ENCODE results near the gene DPP10. TPM values are rescaled to one million over a fixed set of nuclear protein-coding genes. Genes with fewer than 3 reads are reported as not detected.
A peak's percentile ranks its signal among the peaks of the same experiment; 100 is the strongest.
"Not testable (repeated sequence)": the region's sequence is repeated elsewhere in the genome, so short reads cannot be mapped to it uniquely, and the experiment has no call there.

Gene DPP10
- total RNA-seq: 1 to 10 TPM; 1.9 to 8.3 (median 2.9) TPM

GRCh38 chr2:114442510-114442909 is at the start of gene DPP10:
Gene DPP10, plus strand, starts transcription at chr2:114442641.
- H3K27me3 ChIP-seq: no peaks in the 10 kb centered on the region
- no peaks in the 10 kb centered on the region for H3K36me3 ChIP-seq
- no peak within 1 kb of the TSS for H3K27ac ChIP-seq
- H3K4me3 ChIP-seq: no peak within 1 kb of the TSS
- H3K4me1 ChIP-seq: no peaks in the 10 kb centered on the region
- DNase-seq: peak in 1 of 3 donors; percentile 60
- no peaks in the 10 kb centered on the region for H3K9me3 ChIP-seq
- TF ChIP-seq POLR2A (IDR thresholded peaks at IDR 0.05): no peak
- TF ChIP-seq, protein P1, sequence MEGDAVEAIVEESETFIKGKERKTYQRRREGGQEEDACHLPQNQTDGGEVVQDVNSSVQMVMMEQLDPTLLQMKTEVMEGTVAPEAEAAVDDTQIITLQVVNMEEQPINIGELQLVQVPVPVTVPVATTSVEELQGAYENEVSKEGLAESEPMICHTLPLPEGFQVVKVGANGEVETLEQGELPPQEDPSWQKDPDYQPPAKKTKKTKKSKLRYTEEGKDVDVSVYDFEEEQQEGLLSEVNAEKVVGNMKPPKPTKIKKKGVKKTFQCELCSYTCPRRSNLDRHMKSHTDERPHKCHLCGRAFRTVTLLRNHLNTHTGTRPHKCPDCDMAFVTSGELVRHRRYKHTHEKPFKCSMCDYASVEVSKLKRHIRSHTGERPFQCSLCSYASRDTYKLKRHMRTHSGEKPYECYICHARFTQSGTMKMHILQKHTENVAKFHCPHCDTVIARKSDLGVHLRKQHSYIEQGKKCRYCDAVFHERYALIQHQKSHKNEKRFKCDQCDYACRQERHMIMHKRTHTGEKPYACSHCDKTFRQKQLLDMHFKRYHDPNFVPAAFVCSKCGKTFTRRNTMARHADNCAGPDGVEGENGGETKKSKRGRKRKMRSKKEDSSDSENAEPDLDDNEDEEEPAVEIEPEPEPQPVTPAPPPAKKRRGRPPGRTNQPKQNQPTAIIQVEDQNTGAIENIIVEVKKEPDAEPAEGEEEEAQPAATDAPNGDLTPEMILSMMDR (IDR thresholded peaks at IDR 0.05): no peak

- no peaks in the 10 kb centered on the region for H3K27me3 ChIP-seq
- H3K9me3 ChIP-seq: no peaks in the 10 kb centered on the region
- DNase-seq: no peak
- no peaks in the 10 kb centered on the region for H3K4me1 ChIP-seq
- H3K36me3 ChIP-seq: no peaks in the 10 kb centered on the region
- no peak overlapping the region for H3K4me3 ChIP-seq
- TF ChIP-seq POLR2A (IDR thresholded peaks at IDR 0.05): no peak
- TF ChIP-seq, protein P1 (IDR thresholded peaks at IDR 0.05): no peak
- no peak overlapping the region for H3K27ac ChIP-seq
These were observed 41.6 kb upstream of the DPP10 start for GRCh38 chr2:114400890-114401289.

- Histone ChIP-seq H3K4me3 (no peak overlapping the region), H3K27me3 (no peaks in the 10 kb centered on the region), H3K27ac (no peak overlapping the region), H3K4me1 (no peaks in the 10 kb centered on the region), H3K9me3 (no peaks in the 10 kb centered on the region), H3K36me3 (no peaks in the 10 kb centered on the region)
- no peak for TF ChIP-seq POLR2A (IDR thresholded peaks at IDR 0.05)
- TF ChIP-seq, protein P1 (IDR thresholded peaks at IDR 0.05): no peak
- DNase-seq: no peak
These were observed 37.0 kb upstream of the DPP10 start for GRCh38 chr2:114405247-114406116.

DNA sequence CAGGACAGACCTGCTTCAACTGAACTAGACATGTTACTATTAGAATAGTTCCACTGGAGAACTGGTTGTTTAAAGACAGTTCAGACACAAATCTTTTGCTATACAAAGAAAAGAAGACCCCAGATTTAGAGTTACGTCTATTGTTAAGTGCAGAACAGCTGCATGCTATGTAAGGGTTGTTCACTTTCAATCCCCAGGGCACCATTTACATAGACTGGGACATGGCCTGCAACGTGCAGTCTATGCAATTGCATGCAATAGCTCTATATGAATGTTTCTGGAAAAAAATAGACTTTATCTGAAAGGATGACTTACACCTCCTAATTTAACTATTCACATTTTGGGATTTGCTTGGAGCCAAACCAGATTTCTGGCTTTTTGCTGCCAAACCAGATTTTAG is 36.1 kb upstream of the DPP10 start:
- no peaks in the 10 kb centered on the region for H3K27me3 ChIP-seq
- H3K4me3 ChIP-seq: no peak overlapping the region
- no peak for DNase-seq
- no peak overlapping the region for H3K27ac ChIP-seq
- H3K36me3 ChIP-seq: no peaks in the 10 kb centered on the region
- no peaks in the 10 kb centered on the region for H3K4me1 ChIP-seq
- TF ChIP-seq, protein P1 (IDR thresholded peaks at IDR 0.05): no peak
- TF ChIP-seq POLR2A (IDR thresholded peaks at IDR 0.05): no peak
- no peaks in the 10 kb centered on the region for H3K9me3 ChIP-seq

- not testable (repeated sequence) for H3K36me3 ChIP-seq, H3K4me1 ChIP-seq, H3K4me3 ChIP-seq, H3K27ac ChIP-seq, H3K27me3 ChIP-seq, H3K9me3 ChIP-seq, DNase-seq
These were observed 35.1 kb upstream of the DPP10 start for GRCh38 chr2:114407353-114407752.

GRCh38 chr2:114421781-114422180 is 20.7 kb upstream of the DPP10 start:
- Histone ChIP-seq H3K9me3 (no peaks in the 10 kb centered on the region), H3K4me1 (no peaks in the 10 kb centered on the region), H3K27ac (no peak overlapping the region), H3K36me3 (no peaks in the 10 kb centered on the region), H3K4me3 (no peak overlapping the region), H3K27me3 (no peaks in the 10 kb centered on the region)
- no peak for TF ChIP-seq POLR2A (IDR thresholded peaks at IDR 0.05)
- TF ChIP-seq, protein P1 (IDR thresholded peaks at IDR 0.05): no peak
- no peak for DNase-seq
